ENCODE measurements around the gene WDR31. TPM values are rescaled to one million over a fixed set of nuclear protein-coding genes. Genes with fewer than 3 reads are reported as not detected.
"Not testable (repeated sequence)": the region's sequence is repeated elsewhere in the genome, so short reads cannot be mapped to it uniquely, and the experiment has no call there.

WDR31 gene
- total and polyA plus RNA-seq, 2 experiments from 2014 or later: 0.97 to 3.1 TPM

DNA sequence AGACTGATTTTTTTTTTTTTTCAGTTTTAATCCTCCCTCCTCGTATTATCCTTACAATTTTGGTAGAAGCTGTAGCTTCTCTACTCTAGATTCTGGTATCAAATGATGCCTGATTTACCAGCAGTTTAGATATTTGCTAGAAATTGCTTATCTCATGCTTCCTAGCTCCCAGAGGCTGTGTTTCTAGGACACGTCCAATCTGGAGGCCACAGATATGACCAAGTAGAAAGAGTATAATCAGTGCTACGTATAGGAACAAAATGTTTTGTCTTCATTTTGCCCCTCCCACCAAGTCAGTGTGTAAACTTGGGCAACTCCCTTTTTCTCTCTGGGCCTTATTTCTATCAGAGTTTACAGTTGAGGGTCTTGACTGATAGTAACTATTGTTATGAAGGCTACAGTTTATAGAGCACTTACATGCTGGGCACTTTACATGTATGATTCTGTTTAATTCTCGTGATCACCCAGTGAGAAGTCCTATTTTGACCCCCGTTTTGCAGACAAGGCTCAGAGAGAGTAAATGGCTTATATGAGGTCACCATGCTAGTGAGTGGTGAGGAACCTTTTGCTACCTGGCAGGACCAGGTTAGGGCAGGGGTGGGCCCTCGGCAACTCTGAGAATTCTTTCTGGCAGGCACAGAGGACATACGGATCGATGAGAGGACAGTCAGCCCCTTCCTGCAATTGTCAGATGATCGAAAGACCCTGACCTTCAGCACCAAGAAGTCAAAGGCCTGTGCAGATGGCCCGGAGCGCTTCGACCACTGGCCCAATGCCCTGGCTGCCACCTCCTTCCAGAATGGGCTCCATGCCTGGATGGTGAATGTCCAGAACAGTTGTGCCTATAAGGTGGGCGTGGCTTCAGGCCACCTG lies 29.1 kb upstream of the WDR31 start:
- in situ Hi-C loops (cut with MboI): no loop called here
- no peaks in the 10 kb centered on the region for H3K27me3 ChIP-seq (replicated peaks; ENCODE audit: insufficient read depth)
- H3K27ac ChIP-seq: no peak overlapping the region
- no peaks in the 10 kb centered on the region for H3K4me1 ChIP-seq (ENCODE audit: insufficient read depth)
- no peaks in the 10 kb centered on the region for H3K79me2 ChIP-seq (ENCODE audit: insufficient read depth)
- H3K9me2 ChIP-seq (ENCODE audit: insufficient read depth): no peaks in the 10 kb centered on the region
- H3K4me3 ChIP-seq: no peak overlapping the region
- H4K20me1 ChIP-seq (ENCODE audit: insufficient read depth): no peaks in the 10 kb centered on the region
- H3K4me2 ChIP-seq (ENCODE audit: unreplicated experiment): no peak overlapping the region
- no peaks in the 10 kb centered on the region for H3K9me3 ChIP-seq (ENCODE audit: low read depth)
- no peaks in the 10 kb centered on the region for H3F3A ChIP-seq (ENCODE audit: insufficient read depth)
- 66% methylated on average over 13 of the region's 13 CpGs for WGBS, 2 experiments (ENCODE audit: low coverage in 1 of 2, low lambda C conversion rate in 2 of 2, missing lambda C conversion rate in 2 of 2)
- no peak overlapping the region for H3K9ac ChIP-seq
- no peak overlapping the region for H2AFZ ChIP-seq
- H3K36me3 ChIP-seq (ENCODE audit: low read depth): no peaks in the 10 kb centered on the region
- TF ChIP-seq EZH2phosphoT487 (IDR thresholded peaks at IDR 0.05; ENCODE audit: insufficient read depth, low read depth) (no peak), EZH2 (IDR thresholded peaks at IDR 0.05; ENCODE audit: insufficient read depth, poor library complexity, severe bottlenecking) (no peak)
- no peak for DNase-seq

DNA sequence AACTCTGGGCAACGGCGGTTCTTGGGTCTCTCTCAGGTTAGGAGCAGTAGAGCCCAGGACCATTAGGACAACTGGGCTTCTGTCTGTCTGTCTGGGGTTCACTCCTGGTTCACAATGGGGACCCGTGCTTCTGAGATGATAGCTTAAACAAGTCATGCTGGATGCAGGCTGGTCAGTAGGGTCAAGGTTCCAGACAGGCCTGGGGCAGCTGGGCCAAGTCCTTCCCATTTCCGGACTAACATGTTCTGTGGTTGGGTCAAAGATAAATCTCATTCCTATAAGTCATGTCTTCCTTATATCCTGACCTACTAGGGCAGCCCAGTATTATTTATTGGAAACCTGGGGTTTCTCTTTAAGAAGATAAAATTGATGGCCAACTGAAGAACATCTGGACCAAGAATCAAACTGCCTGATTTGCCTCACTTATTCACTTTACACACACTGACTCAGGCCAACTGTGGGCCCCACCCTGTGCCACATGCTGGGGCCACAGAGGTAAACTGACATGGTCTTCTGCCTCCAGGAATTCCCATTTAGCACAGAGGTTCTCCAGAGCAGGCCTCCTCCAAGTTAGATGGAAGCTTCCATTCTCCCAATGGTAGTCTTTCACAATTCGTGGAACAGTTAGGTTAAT lies 28.4 kb upstream of the WDR31 start:
- 66 to 73% methylated on average over 5 of the region's 5 CpGs for WGBS, 2 experiments (ENCODE audit: low coverage in 1 of 2, low lambda C conversion rate in 2 of 2, missing lambda C conversion rate in 2 of 2)

DNA sequence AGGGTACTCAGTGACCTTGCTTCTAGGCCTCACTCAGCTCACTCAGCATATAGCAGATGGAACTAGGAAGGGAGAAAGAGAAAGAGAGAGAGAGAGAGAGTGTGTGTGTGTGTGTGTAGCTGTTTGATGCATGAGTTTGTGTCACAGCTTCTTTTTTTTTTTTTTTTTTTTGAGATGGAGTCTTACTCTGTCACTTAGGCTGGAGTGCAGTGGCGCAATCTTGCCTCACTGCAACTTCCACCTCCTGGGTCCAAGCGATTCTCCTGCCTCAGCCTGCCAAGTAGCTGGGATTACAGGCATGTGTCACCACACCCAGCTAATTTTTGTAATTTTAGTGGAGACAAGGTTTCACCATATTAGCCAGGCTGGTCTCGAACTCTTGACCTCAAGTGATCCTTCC lies 25.6 kb upstream of the WDR31 start:
- DNase-seq; in situ Hi-C loops (cut with MboI); H3K4me2 ChIP-seq (ENCODE audit: unreplicated experiment): not testable (repeated sequence)

More for the DNA sequence above, 28.4 kb upstream of the WDR31 start:
- Histone ChIP-seq H3K9me3 (ENCODE audit: low read depth) (no peaks in the 10 kb centered on the region), H3K9me2 (ENCODE audit: insufficient read depth) (no peaks in the 10 kb centered on the region), H2AFZ (no peak overlapping the region), H3K79me2 (ENCODE audit: insufficient read depth) (no peaks in the 10 kb centered on the region), H3K27ac (no peak overlapping the region), H3K4me3 (no peak overlapping the region), H3K27me3 (replicated peaks; ENCODE audit: insufficient read depth) (no peaks in the 10 kb centered on the region), H3K36me3 (ENCODE audit: low read depth) (no peaks in the 10 kb centered on the region), H3K4me1 (ENCODE audit: insufficient read depth) (no peaks in the 10 kb centered on the region), H3F3A (ENCODE audit: insufficient read depth) (no peaks in the 10 kb centered on the region), H3K9ac (no peak overlapping the region), H3K4me2 (ENCODE audit: unreplicated experiment) (no peak overlapping the region), H4K20me1 (ENCODE audit: insufficient read depth) (no peaks in the 10 kb centered on the region)
- DNase-seq: no peak
- in situ Hi-C loops (cut with MboI): no loop called here
- no peak for TF ChIP-seq EZH2phosphoT487 (IDR thresholded peaks at IDR 0.05; ENCODE audit: insufficient read depth, low read depth)
- no peak for TF ChIP-seq EZH2 (IDR thresholded peaks at IDR 0.05; ENCODE audit: insufficient read depth, poor library complexity, severe bottlenecking)

DNA sequence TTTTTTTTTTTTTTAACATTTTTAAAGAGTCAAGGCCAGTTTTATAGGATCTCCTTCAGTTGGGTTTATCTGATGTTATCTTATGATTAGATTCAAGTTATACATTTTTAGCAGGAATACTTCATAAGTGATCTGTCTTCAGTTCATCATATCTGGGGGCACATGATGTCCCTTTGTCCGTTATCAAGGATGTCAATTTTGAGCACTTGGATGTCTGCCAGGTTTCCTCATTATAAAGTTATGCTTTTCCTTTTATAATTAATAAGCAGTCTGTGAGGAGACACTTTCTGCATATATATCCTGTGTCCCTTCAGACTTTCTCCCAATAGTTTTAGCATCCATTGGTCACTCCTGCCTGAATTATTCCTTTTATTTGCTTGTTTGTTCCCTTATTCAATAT lies 24.9 kb upstream of the WDR31 start:
- no peaks in the 10 kb centered on the region for H3K36me3 ChIP-seq (ENCODE audit: low read depth)
- no peaks in the 10 kb centered on the region for H3K79me2 ChIP-seq (ENCODE audit: insufficient read depth)
- H3K4me1 ChIP-seq (ENCODE audit: insufficient read depth): no peaks in the 10 kb centered on the region
- in situ Hi-C loops (cut with MboI): no loop called here
- no peak overlapping the region for H3K4me3 ChIP-seq
- H3F3A ChIP-seq (ENCODE audit: insufficient read depth): no peaks in the 10 kb centered on the region
- H4K20me1 ChIP-seq (ENCODE audit: insufficient read depth): no peaks in the 10 kb centered on the region
- no peak overlapping the region for H3K27ac ChIP-seq
- H2AFZ ChIP-seq: no peak overlapping the region
- H3K4me2 ChIP-seq (ENCODE audit: unreplicated experiment): no peak overlapping the region
- no peak overlapping the region for H3K9ac ChIP-seq
- 60 to 65% methylated on average over 1 of the region's 1 CpG for WGBS, 2 experiments (ENCODE audit: low coverage in 1 of 2, low lambda C conversion rate in 2 of 2, missing lambda C conversion rate in 2 of 2)
- H3K27me3 ChIP-seq (replicated peaks; ENCODE audit: insufficient read depth): 0 out of 2 replicates have a peak, but pooled peaks cover 3% of the 10 kb centered on the region
- no peaks in the 10 kb centered on the region for H3K9me3 ChIP-seq (ENCODE audit: low read depth)
- H3K9me2 ChIP-seq (ENCODE audit: insufficient read depth): no peaks in the 10 kb centered on the region
- DNase-seq: no peak
- TF ChIP-seq EZH2phosphoT487 (IDR thresholded peaks at IDR 0.05; ENCODE audit: insufficient read depth, low read depth) (no peak), EZH2 (IDR thresholded peaks at IDR 0.05; ENCODE audit: insufficient read depth, poor library complexity, severe bottlenecking) (no peak)

More for the DNA sequence above, 25.6 kb upstream of the WDR31 start:
- not testable (repeated sequence) for H3K27ac ChIP-seq; H2AFZ ChIP-seq; H3K9ac ChIP-seq; H4K20me1 ChIP-seq (ENCODE audit: insufficient read depth); H3K9me2 ChIP-seq (ENCODE audit: insufficient read depth); H3F3A ChIP-seq (ENCODE audit: insufficient read depth); H3K36me3 ChIP-seq (ENCODE audit: low read depth); H3K4me3 ChIP-seq; H3K79me2 ChIP-seq (ENCODE audit: insufficient read depth); H3K27me3 ChIP-seq (replicated peaks; ENCODE audit: insufficient read depth); H3K9me3 ChIP-seq (ENCODE audit: low read depth); H3K4me1 ChIP-seq (ENCODE audit: insufficient read depth)
- WGBS, 2 experiments (ENCODE audit: low coverage in 1 of 2, low lambda C conversion rate in 2 of 2, missing lambda C conversion rate in 2 of 2): 56 to 60% methylated on average over 3 of the region's 3 CpGs
